Measurements from ENCODE around the gene CD22. TPM values are rescaled to one million over a fixed set of nuclear protein-coding genes. Genes with fewer than 3 reads are reported as not detected.

The CD22 gene
- total and polyA plus RNA-seq, 10 of the 15 experiments (the other 5 are each of a cell fraction or from before 2014, with no cell fraction given), result 23.0 to 344 (median 181) TPM

DNA sequence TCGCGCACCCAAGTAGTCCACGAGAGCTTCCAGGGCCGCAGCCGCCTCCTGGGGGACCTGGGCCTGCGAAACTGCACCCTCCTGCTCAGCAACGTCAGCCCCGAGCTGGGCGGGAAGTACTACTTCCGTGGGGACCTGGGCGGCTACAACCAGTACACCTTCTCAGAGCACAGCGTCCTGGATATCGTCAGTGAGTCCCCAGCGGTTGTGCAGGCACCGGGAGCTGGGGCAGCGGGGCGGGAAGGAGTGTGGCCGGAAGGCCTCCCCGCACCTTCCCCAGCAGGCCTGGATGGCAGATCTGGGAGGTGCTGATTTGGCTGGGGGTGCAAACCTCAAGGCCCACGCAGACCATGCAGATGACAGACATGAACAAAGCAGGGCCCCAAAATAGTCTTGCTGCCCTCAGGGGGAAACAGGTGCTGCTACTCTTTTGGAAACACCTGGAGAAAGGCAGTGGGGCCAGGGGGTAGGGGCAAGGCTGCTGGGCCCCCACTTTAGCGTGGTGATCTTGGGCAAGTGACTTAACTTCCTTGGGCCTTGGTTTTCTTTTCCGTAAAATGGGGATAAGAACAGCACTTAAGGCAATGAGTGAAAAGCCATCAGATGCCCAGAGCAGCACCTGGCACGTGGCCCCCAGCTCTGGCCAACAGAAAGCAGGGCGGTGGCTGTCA lies 33.1 kb upstream of the CD22 start (continued):
- TF ChIP-seq ZNF592 (IDR thresholded peaks at IDR 0.05) (no peak), RFX5 (IDR thresholded peaks at IDR 0.05; ENCODE audit: low read depth, low read length) (no peak), EGR1 (IDR thresholded peaks at IDR 0.05; ENCODE audit: borderline replicate concordance in 1 of 2, low read depth in 2 of 2, low read length in 2 of 2) (peak in 1 of 2 experiments; percentile 58; a peak in 1 of 3 replicates), CHD1 (IDR thresholded peaks at IDR 0.05; ENCODE audit: low read depth, low read length) (no peak), NBN (IDR thresholded peaks at IDR 0.05) (no peak), ESRRA (IDR thresholded peaks at IDR 0.05; ENCODE audit: low read length) (no peak), IKZF1 (conservative IDR thresholded peaks at IDR 0.05) (peak; percentile 83), RUNX3 (IDR thresholded peaks at IDR 0.05; ENCODE audit: low read length) (peak; percentile 85), MTA3 (IDR thresholded peaks at IDR 0.05; ENCODE audit: borderline replicate concordance, low read length) (peak; percentile 48; the same call in 1 of the 2 replicates), EED (IDR thresholded peaks at IDR 0.05; ENCODE audit: low read depth) (peak; percentile 82), EP300 (IDR thresholded peaks at IDR 0.05; ENCODE audit: borderline replicate concordance in 1 of 2, control insufficient read depth in 1 of 2, low read depth in 2 of 2, low read length in 2 of 2) (peak; percentile 16 to 61; a peak in 1 of 4 replicates), CEBPB (IDR thresholded peaks at IDR 0.05; ENCODE audit: borderline replicate concordance in 1 of 2, low read depth in 2 of 2, low read length in 2 of 2) (no peak), EZH2 (IDR thresholded peaks at IDR 0.05; ENCODE audit: borderline replicate concordance, control insufficient read depth, low read depth, low read length) (no peak), TCF3 (IDR thresholded peaks at IDR 0.05; ENCODE audit: borderline replicate concordance, insufficient read depth, low read depth, low read length) (0 out of 2 replicates have a peak, but pooled peaks have one; percentile 33), NR2F1 (conservative IDR thresholded peaks at IDR 0.05) (peak; percentile 24; the same call in 1 of the 2 replicates), CBFB (IDR thresholded peaks at IDR 0.05; ENCODE audit: low read depth) (peak; percentile 63), YY1 (IDR thresholded peaks at IDR 0.05; ENCODE audit: low read depth, low read length) (0 out of 2 replicates have a peak, but pooled peaks have one; percentile 29), MEF2B (IDR thresholded peaks at IDR 0.05; ENCODE audit: partially characterized antibody, poor library complexity, severe bottlenecking) (peak; percentile 89), SMAD5 (IDR thresholded peaks at IDR 0.05; ENCODE audit: low read depth) (no peak)
- TF ChIP-seq, protein P1, sequence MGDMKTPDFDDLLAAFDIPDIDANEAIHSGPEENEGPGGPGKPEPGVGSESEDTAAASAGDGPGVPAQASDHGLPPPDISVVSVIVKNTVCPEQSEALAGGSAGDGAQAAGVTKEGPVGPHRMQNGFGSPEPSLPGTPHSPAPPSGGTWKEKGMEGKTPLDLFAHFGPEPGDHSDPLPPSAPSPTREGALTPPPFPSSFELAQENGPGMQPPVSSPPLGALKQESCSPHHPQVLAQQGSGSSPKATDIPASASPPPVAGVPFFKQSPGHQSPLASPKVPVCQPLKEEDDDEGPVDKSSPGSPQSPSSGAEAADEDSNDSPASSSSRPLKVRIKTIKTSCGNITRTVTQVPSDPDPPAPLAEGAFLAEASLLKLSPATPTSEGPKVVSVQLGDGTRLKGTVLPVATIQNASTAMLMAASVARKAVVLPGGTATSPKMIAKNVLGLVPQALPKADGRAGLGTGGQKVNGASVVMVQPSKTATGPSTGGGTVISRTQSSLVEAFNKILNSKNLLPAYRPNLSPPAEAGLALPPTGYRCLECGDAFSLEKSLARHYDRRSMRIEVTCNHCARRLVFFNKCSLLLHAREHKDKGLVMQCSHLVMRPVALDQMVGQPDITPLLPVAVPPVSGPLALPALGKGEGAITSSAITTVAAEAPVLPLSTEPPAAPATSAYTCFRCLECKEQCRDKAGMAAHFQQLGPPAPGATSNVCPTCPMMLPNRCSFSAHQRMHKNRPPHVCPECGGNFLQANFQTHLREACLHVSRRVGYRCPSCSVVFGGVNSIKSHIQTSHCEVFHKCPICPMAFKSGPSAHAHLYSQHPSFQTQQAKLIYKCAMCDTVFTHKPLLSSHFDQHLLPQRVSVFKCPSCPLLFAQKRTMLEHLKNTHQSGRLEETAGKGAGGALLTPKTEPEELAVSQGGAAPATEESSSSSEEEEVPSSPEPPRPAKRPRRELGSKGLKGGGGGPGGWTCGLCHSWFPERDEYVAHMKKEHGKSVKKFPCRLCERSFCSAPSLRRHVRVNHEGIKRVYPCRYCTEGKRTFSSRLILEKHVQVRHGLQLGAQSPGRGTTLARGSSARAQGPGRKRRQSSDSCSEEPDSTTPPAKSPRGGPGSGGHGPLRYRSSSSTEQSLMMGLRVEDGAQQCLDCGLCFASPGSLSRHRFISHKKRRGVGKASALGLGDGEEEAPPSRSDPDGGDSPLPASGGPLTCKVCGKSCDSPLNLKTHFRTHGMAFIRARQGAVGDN (IDR thresholded peaks at IDR 0.05), result 0 out of 2 replicates have a peak, but pooled peaks have one; percentile 44
- TF ChIP-seq, protein P2, sequence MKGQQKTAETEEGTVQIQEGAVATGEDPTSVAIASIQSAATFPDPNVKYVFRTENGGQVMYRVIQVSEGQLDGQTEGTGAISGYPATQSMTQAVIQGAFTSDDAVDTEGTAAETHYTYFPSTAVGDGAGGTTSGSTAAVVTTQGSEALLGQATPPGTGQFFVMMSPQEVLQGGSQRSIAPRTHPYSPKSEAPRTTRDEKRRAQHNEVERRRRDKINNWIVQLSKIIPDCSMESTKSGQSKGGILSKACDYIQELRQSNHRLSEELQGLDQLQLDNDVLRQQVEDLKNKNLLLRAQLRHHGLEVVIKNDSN (IDR thresholded peaks at IDR 0.05; ENCODE audit: borderline replicate concordance, extremely low read length, insufficient read depth, low read depth, low read length), result peak; percentile 22
